HFFc6 (cell line): ENCODE measurements around the gene FGD1. TPM values are rescaled to one million over a fixed set of nuclear protein-coding genes. Genes with fewer than 3 reads are reported as not detected.

ENCODE experiments used
- DNase-seq: peaks from one replicate; pipeline ENCODE4 v3.0.0-alpha.2; 2018
- H3K27ac Mint-ChIP-seq: 2 replicates; pipeline ENCODE4 v1.8.0; 2020; ENCODE audit warnings: mild to moderate bottlenecking, mixed read lengths
- H3K27me3 Mint-ChIP-seq: 2 replicates; pipeline ENCODE4 v1.8.0; 2021; ENCODE audit warnings: mild to moderate bottlenecking, moderate library complexity, mixed read lengths; ENCODE audit not compliant: insufficient read depth
- H3K36me3 Mint-ChIP-seq: 2 replicates; pipeline ENCODE4 v1.8.0; 2021; ENCODE audit warnings: low read depth, mixed read lengths
- H3K4me1 Mint-ChIP-seq: 2 replicates; pipeline ENCODE4 v1.8.0; 2020; ENCODE audit warnings: low read depth, mixed read lengths
- H3K4me3 Mint-ChIP-seq: 2 replicates; pipeline ENCODE4 v1.8.0; 2020; ENCODE audit warnings: mild to moderate bottlenecking, moderate library complexity, mixed read lengths
- H3K9me3 Mint-ChIP-seq: 2 replicates; pipeline ENCODE4 v1.8.0; 2020; ENCODE audit warnings: mild to moderate bottlenecking, mixed read lengths
- CTCF ChIP-seq: fragments of 200-600 bp; sonication (generic); IDR thresholded peaks from 2 replicates; pipeline ENCODE4 v1.5.0; 2021; ENCODE audit warnings: antibody characterized with exemption, mild to moderate bottlenecking
- total RNA-seq, 6 experiments: library from RNA; stranded (reverse); fragmentation: NEBNext Ultra II Directional; extraction: Animal tissue kit (Norgen Biotek cat#: 25700); gene quantifications; 2 replicates in 1 of 6; 3 replicates in 5 of 6; pipeline ENCODE4 v1.2.3, GENCODE V29; 2021

FGD1 gene
- total RNA-seq, 6 experiments from 2014 or later = 16.2 to 19.8 (median 17.9) TPM

- TF ChIP-seq CTCF = no peak
- no peak for DNase-seq
- H3K27me3 Mint-ChIP-seq = peaks cover 3% of the 10 kb centered on the region
- no peak overlapping the region for H3K27ac Mint-ChIP-seq
- no peak overlapping the region for H3K4me3 Mint-ChIP-seq
- no peaks in the 10 kb centered on the region for H3K36me3 Mint-ChIP-seq
- H3K4me1 Mint-ChIP-seq = no peaks in the 10 kb centered on the region
- no peaks in the 10 kb centered on the region for H3K9me3 Mint-ChIP-seq
Observed at GRCh38 chrX:54422168-54422567, 73.9 kb downstream of the FGD1 start.

GRCh38 chrX:54419559-54420302 is 76.3 kb downstream of the FGD1 start:
- Mint-ChIP-seq H3K9me3 (no peaks in the 10 kb centered on the region), H3K36me3 (no peaks in the 10 kb centered on the region), H3K27ac (no peak overlapping the region), H3K4me1 (no peaks in the 10 kb centered on the region), H3K27me3 (peaks cover 3% of the 10 kb centered on the region), H3K4me3 (no peak overlapping the region)
- no peak for TF ChIP-seq CTCF
- DNase-seq = no peak

- Mint-ChIP-seq H3K4me1 (no peaks in the 10 kb centered on the region), H3K27me3 (peaks cover 3% of the 10 kb centered on the region), H3K27ac (no peak overlapping the region), H3K4me3 (no peak overlapping the region), H3K36me3 (no peaks in the 10 kb centered on the region), H3K9me3 (no peaks in the 10 kb centered on the region)
- DNase-seq = no peak
- no peak for TF ChIP-seq CTCF
Observed at GRCh38 chrX:54416965-54417364, 79.1 kb downstream of the FGD1 start.

- no peak for TF ChIP-seq CTCF
- Mint-ChIP-seq H3K4me3 (no peak overlapping the region), H3K27me3 (peaks cover 3% of the 10 kb centered on the region), H3K36me3 (no peaks in the 10 kb centered on the region), H3K9me3 (no peaks in the 10 kb centered on the region), H3K27ac (no peak overlapping the region), H3K4me1 (no peaks in the 10 kb centered on the region)
- no peak for DNase-seq
Observed at GRCh38 chrX:54415534-54416350, 80.3 kb downstream of the FGD1 start.

GRCh38 chrX:54413753-54414152 is 82.3 kb downstream of the FGD1 start:
- no peaks in the 10 kb centered on the region for H3K36me3 Mint-ChIP-seq
- no peak for TF ChIP-seq CTCF
- no peak for DNase-seq
- no peak overlapping the region for H3K27ac Mint-ChIP-seq
- H3K27me3 Mint-ChIP-seq = peaks cover 2% of the 10 kb centered on the region; the same call in 1 of the 2 replicates
- no peak overlapping the region for H3K4me3 Mint-ChIP-seq
- H3K4me1 Mint-ChIP-seq = no peaks in the 10 kb centered on the region
- H3K9me3 Mint-ChIP-seq = no peaks in the 10 kb centered on the region
